HEK293 (cell line): ENCODE data around the gene MAGI1.
"Not testable (repeated sequence)": the region's sequence is repeated elsewhere in the genome, so short reads cannot be mapped to it uniquely, and the experiment has no call there.

ENCODE experiments used
- CTCF ChIA-PET: fragments of 350-600 bp; formaldehyde crosslinking; extraction: SDS; loops from one replicate; lab custom pipeline; 2021; ENCODE audit warnings: antibody characterized with exemption; lab: Yijun Ruan, JAX
- POLR2A ChIA-PET: fragments of 300-600 bp; formaldehyde crosslinking; extraction: SDS; loops from one replicate; lab custom pipeline; 2020; ENCODE audit warnings: antibody characterized with exemption, inconsistent platforms; lab: Yijun Ruan, JAX
- H3K27ac ChIP-seq: fragments of 200-500 bp; sonication (Bioruptor generic); 2 replicates; pipeline ENCODE4 v1.5.1; 2014; ENCODE audit warnings: low read depth, low read length, control low read depth, inconsistent platforms; ENCODE audit errors: extremely low read depth
- H3K36me3 ChIP-seq, 2 experiments: fragments of 200-500 bp in 1 of 2; sonication (Bioruptor generic) in 1 of 2; 1 replicate in 1 of 2; 2 replicates in 1 of 2; pipeline ENCODE4 v1.5.1; 2014 to 2017; ENCODE audit warnings: inconsistent platforms in 2 of 2, low read length in 2 of 2; ENCODE audit not compliant: control insufficient read depth in 2 of 2, insufficient read depth in 1 of 2
- H3K4me1 ChIP-seq: fragments of 200-500 bp; sonication (Bioruptor generic); 2 replicates; pipeline ENCODE4 v1.5.1; 2014; ENCODE audit warnings: mild to moderate bottlenecking, low read length, inconsistent platforms; ENCODE audit not compliant: control insufficient read depth, insufficient read depth
- H3K4me3 ChIP-seq: 2 replicates; pipeline ENCODE4 v1.5.1; 2011; ENCODE audit warnings: low read depth, mild to moderate bottlenecking, control low read depth, low read length, moderate library complexity
- H3K9me3 ChIP-seq: fragments of 200-500 bp; sonication (Bioruptor generic); 2 replicates; pipeline ENCODE4 v1.5.1; 2014; ENCODE audit warnings: low read depth, low read length, inconsistent platforms; ENCODE audit not compliant: control insufficient read depth, insufficient read depth
- GLIS1 ChIP-seq: fragments of 450-650 bp; formaldehyde crosslinking; IDR thresholded peaks from 2 replicates; pipeline ENCODE4 v1.5.1; 2016; ENCODE audit warnings: missing biosample characterization, missing genetic modification characterization
- HOXC10 ChIP-seq: sonication (generic); formaldehyde crosslinking; IDR thresholded peaks from 2 replicates; pipeline ENCODE4 v1.8.1; 2023; ENCODE audit warnings: mild to moderate bottlenecking, missing genetic modification reagents
- IKZF3 ChIP-seq: fragments of 450-650 bp; IDR thresholded peaks from 2 replicates; pipeline ENCODE4 v1.5.0; 2018; ENCODE audit warnings: missing biosample characterization, mild to moderate bottlenecking, missing genetic modification characterization, moderate library complexity
- PRDM4 ChIP-seq: fragments of 450-650 bp; formaldehyde crosslinking; IDR thresholded peaks from 2 replicates; pipeline ENCODE4 v1.5.1; 2017; ENCODE audit warnings: missing biosample characterization, missing genetic modification characterization
- RBAK ChIP-seq: fragments of 450-650 bp; formaldehyde crosslinking; IDR thresholded peaks from 2 replicates; pipeline ENCODE4 v1.5.1; 2016; ENCODE audit warnings: missing biosample characterization, missing genetic modification characterization
- SCRT1 ChIP-seq: fragments of 450-650 bp; formaldehyde crosslinking; IDR thresholded peaks from 2 replicates; pipeline ENCODE4 v1.5.1; 2016; ENCODE audit warnings: missing biosample characterization, missing genetic modification characterization, borderline replicate concordance
- TRIM28 ChIP-seq: IDR thresholded peaks from 2 replicates; pipeline ENCODE4 v1.6.1; 2011; ENCODE audit warnings: low read length, control low read depth, borderline replicate concordance
- ZBTB49 ChIP-seq: fragments of 450-650 bp; formaldehyde crosslinking; IDR thresholded peaks from 2 replicates; pipeline ENCODE4 v1.5.1; 2016; ENCODE audit warnings: missing biosample characterization, missing genetic modification characterization, low read depth
- ZNF133 ChIP-seq: fragments of 450-650 bp; formaldehyde crosslinking; IDR thresholded peaks from 2 replicates; pipeline ENCODE4 v1.5.1; 2016; ENCODE audit warnings: missing biosample characterization, missing genetic modification characterization
- ZNF266 ChIP-seq: fragments of 450-650 bp; formaldehyde crosslinking; IDR thresholded peaks from 2 replicates; pipeline ENCODE4 v1.5.1; 2016; ENCODE audit warnings: missing biosample characterization, missing genetic modification characterization, low read depth
- ZNF416 ChIP-seq: fragments of 450-650 bp; formaldehyde crosslinking; IDR thresholded peaks from 2 replicates; pipeline ENCODE4 v1.5.1; 2016; ENCODE audit warnings: missing biosample characterization, missing genetic modification characterization
- ZNF423 ChIP-seq: fragments of 450-650 bp; formaldehyde crosslinking; IDR thresholded peaks from 2 replicates; pipeline ENCODE4 v1.5.1; 2016; ENCODE audit warnings: missing biosample characterization, missing genetic modification characterization
- ZNF433 ChIP-seq: fragments of 450-650 bp; formaldehyde crosslinking; IDR thresholded peaks from 2 replicates; pipeline ENCODE4 v1.5.1; 2016; ENCODE audit warnings: missing biosample characterization, missing genetic modification characterization, low read depth
- ZNF610 ChIP-seq: fragments of 450-650 bp; formaldehyde crosslinking; IDR thresholded peaks from 2 replicates; pipeline ENCODE4 v1.5.1; 2016; ENCODE audit warnings: missing biosample characterization, missing genetic modification characterization, borderline replicate concordance
- ZNF747 ChIP-seq: fragments of 450-650 bp; formaldehyde crosslinking; IDR thresholded peaks from 2 replicates; pipeline ENCODE4 v1.5.1; 2016; ENCODE audit warnings: missing biosample characterization, missing genetic modification characterization
- TF ChIP-seq, protein P1 (sequence below): fragments of 450-650 bp; formaldehyde crosslinking; IDR thresholded peaks from 2 replicates; pipeline ENCODE4 v1.5.1; 2017; ENCODE audit warnings: missing biosample characterization, missing genetic modification characterization
- TF ChIP-seq, protein P2 (sequence below): fragments of 450-650 bp; formaldehyde crosslinking; IDR thresholded peaks from 2 replicates; pipeline ENCODE4 v1.5.1; 2016; ENCODE audit warnings: missing biosample characterization, missing genetic modification characterization
- TF ChIP-seq, protein P3 (sequence below): fragments of 450-650 bp; IDR thresholded peaks from 2 replicates; pipeline ENCODE4 v1.5.1; 2018; ENCODE audit warnings: missing biosample characterization, mild to moderate bottlenecking, missing genetic modification characterization
- TF ChIP-seq, protein P4 (sequence below): fragments of 450-650 bp; formaldehyde crosslinking; IDR thresholded peaks from 2 replicates; pipeline ENCODE4; 2016; ENCODE audit warnings: missing biosample characterization, missing genetic modification characterization

Gene MAGI1

DNA sequence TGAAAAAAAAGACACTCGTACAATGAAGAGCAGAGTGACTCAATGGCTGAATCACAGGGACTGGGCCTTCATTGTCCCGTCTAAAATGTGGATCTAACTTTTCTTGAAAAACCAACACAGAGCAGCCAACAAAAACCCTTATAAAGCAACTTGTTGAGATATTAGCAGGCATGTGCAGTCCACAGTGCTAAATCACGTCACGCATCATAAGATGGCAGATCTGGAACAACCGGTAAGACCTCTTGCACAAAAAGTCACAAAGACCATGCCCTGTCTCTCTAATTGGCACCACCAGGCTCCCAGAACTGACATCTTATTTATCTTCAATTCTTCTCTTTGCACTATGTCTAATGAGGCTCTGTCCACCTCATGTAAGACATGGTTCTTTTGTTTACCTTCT, 177.0 kb downstream of the MAGI1 start (continued):
- TF ChIP-seq, protein P1, sequence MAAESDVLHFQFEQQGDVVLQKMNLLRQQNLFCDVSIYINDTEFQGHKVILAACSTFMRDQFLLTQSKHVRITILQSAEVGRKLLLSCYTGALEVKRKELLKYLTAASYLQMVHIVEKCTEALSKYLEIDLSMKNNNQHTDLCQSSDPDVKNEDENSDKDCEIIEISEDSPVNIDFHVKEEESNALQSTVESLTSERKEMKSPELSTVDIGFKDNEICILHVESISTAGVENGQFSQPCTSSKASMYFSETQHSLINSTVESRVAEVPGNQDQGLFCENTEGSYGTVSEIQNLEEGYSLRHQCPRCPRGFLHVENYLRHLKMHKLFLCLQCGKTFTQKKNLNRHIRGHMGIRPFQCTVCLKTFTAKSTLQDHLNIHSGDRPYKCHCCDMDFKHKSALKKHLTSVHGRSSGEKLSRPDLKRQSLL (tag by site-specific recombination): no peak
- no peak for TF ChIP-seq ZNF266
- TF ChIP-seq, protein P2, sequence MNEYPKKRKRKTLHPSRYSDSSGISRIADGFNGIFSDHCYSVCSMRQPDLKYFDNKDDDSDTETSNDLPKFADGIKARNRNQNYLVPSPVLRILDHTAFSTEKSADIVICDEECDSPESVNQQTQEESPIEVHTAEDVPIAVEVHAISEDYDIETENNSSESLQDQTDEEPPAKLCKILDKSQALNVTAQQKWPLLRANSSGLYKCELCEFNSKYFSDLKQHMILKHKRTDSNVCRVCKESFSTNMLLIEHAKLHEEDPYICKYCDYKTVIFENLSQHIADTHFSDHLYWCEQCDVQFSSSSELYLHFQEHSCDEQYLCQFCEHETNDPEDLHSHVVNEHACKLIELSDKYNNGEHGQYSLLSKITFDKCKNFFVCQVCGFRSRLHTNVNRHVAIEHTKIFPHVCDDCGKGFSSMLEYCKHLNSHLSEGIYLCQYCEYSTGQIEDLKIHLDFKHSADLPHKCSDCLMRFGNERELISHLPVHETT (tag by site-specific recombination): no peak
- no peak for TF ChIP-seq ZNF610 (tag by site-specific recombination)
- no peak for TF ChIP-seq RBAK (tag by site-specific recombination)
- no peak for TF ChIP-seq TRIM28
- TF ChIP-seq, protein P3, sequence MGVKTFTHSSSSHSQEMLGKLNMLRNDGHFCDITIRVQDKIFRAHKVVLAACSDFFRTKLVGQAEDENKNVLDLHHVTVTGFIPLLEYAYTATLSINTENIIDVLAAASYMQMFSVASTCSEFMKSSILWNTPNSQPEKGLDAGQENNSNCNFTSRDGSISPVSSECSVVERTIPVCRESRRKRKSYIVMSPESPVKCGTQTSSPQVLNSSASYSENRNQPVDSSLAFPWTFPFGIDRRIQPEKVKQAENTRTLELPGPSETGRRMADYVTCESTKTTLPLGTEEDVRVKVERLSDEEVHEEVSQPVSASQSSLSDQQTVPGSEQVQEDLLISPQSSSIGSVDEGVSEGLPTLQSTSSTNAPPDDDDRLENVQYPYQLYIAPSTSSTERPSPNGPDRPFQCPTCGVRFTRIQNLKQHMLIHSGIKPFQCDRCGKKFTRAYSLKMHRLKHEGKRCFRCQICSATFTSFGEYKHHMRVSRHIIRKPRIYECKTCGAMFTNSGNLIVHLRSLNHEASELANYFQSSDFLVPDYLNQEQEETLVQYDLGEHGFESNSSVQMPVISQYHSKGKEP: no peak
- no peak for TF ChIP-seq GLIS1 (tag by site-specific recombination)
- no peak for TF ChIP-seq ZNF416 (tag by site-specific recombination)

- POLR2A ChIA-PET, H3K9me3 ChIP-seq, H3K27ac ChIP-seq, H3K4me3 ChIP-seq, H3K36me3 ChIP-seq, H3K4me1 ChIP-seq, CTCF ChIA-PET: not testable (repeated sequence)
Measured at GRCh38 chr3:65859612-65860011, 179.1 kb downstream of the MAGI1 start.

GRCh38 chr3:65858749-65859148, 180.0 kb downstream of the MAGI1 start:
- Histone ChIP-seq H3K36me3 (no peaks in the 10 kb centered on the region), H3K4me1 (0 out of 2 replicates have a peak, but pooled peaks cover 2% of the 10 kb centered on the region), H3K9me3 (no peaks in the 10 kb centered on the region), H3K27ac (no peak overlapping the region), H3K4me3 (no peak overlapping the region)
- CTCF ChIA-PET: no interaction called here
- POLR2A ChIA-PET: no interaction called here
- TF ChIP-seq, protein P4, sequence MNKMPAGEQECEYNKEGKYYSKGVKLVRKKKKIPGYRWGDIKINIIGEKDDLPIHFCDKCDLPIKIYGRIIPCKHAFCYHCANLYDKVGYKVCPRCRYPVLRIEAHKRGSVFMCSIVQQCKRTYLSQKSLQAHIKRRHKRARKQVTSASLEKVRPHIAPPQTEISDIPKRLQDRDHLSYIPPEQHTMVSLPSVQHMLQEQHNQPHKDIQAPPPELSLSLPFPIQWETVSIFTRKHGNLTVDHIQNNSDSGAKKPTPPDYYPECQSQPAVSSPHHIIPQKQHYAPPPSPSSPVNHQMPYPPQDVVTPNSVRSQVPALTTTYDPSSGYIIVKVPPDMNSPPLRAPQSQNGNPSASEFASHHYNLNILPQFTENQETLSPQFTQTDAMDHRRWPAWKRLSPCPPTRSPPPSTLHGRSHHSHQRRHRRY (tag by site-specific recombination): no peak
- TF ChIP-seq ZNF133 (peak; percentile 93), ZNF423 (tag by site-specific recombination) (no peak), HOXC10 (CRISPR knock-in tag) (no peak), SCRT1 (tag by site-specific recombination) (no peak), IKZF3 (tag by site-specific recombination) (no peak)

DNA sequence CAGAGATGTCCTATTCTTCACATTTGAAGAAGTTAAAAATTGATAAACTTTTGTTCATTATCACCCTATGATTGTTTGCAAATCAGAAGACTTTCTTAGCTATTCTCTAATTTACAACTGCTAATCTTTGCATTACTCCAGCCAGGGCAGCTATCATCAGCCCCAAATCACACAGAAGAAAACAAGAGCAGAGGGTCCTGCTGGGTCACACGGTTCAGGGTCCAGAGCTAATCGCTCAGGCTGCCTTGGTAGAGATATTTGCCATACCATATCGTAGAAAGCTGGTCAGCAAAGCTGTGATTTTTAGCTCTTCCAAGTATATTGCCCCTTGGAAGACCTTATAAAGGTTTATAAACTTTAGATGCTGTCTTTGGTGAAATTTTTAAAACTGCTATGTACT, 181.4 kb downstream of the MAGI1 start:
- no peak overlapping the region for H3K4me3 ChIP-seq
- ChIA-PET POLR2A (no interaction called here), CTCF (no interaction called here)
- 0 out of 2 replicates have a peak, but pooled peaks cover 2% of the 10 kb centered on the region for H3K4me1 ChIP-seq
- no peaks in the 10 kb centered on the region for H3K36me3 ChIP-seq
- no peaks in the 10 kb centered on the region for H3K9me3 ChIP-seq
- H3K27ac ChIP-seq: no peak overlapping the region
- TF ChIP-seq ZBTB49 (tag by site-specific recombination): no peak
- TF ChIP-seq PRDM4 (tag by site-specific recombination): no peak
- no peak for TF ChIP-seq ZNF433 (tag by site-specific recombination)
- TF ChIP-seq ZNF747: no peak
